Measurements from ENCODE around the gene MRPL17.

MRPL17 gene

GRCh38 chr11:6673523-6674218 lies 9.5 kb downstream of the MRPL17 start:
- no peak for TF ChIP-seq CTCF (IDR thresholded peaks at IDR 0.05; ENCODE audit: borderline replicate concordance, control extremely low read depth, extremely low read depth, insufficient read depth, missing control alignments)
- in situ Hi-C loops (cut with MboI; ENCODE audit: low sequenced_read_pairs, unreplicated experiment) = no loop called here

GRCh38 chr11:6671991-6672390 lies 11.1 kb downstream of the MRPL17 start:
- DNase-seq (ENCODE audit: low spot score) = no peak
- in situ Hi-C loops (cut with MboI; ENCODE audit: low sequenced_read_pairs, unreplicated experiment) = no loop called here

More at GRCh38 chr11:6673523-6674218, 9.5 kb downstream of the MRPL17 start:
- DNase-seq (ENCODE audit: low spot score) = no peak

GRCh38 chr11:6670202-6670830 lies 12.8 kb downstream of the MRPL17 start:
- in situ Hi-C loops (cut with MboI; ENCODE audit: low sequenced_read_pairs, unreplicated experiment) = no loop called here
- DNase-seq (ENCODE audit: low spot score) = no peak
- no peak for TF ChIP-seq CTCF (IDR thresholded peaks at IDR 0.05; ENCODE audit: borderline replicate concordance, control extremely low read depth, extremely low read depth, insufficient read depth, missing control alignments)

More at GRCh38 chr11:6671991-6672390, 11.1 kb downstream of the MRPL17 start:
- TF ChIP-seq CTCF (IDR thresholded peaks at IDR 0.05; ENCODE audit: borderline replicate concordance, control extremely low read depth, extremely low read depth, insufficient read depth, missing control alignments) = no peak

- TF ChIP-seq CTCF (IDR thresholded peaks at IDR 0.05; ENCODE audit: borderline replicate concordance, control extremely low read depth, extremely low read depth, insufficient read depth, missing control alignments) = no peak
- DNase-seq (ENCODE audit: low spot score) = no peak
- in situ Hi-C loops (cut with MboI; ENCODE audit: low sequenced_read_pairs, unreplicated experiment) = no loop called here
Observed at GRCh38 chr11:6667733-6668374, 15.3 kb downstream of the MRPL17 start.

GRCh38 chr11:6666302-6667183 lies 16.6 kb downstream of the MRPL17 start:
- DNase-seq (ENCODE audit: low spot score) = no peak
- TF ChIP-seq CTCF (IDR thresholded peaks at IDR 0.05; ENCODE audit: borderline replicate concordance, control extremely low read depth, extremely low read depth, insufficient read depth, missing control alignments) = no peak
- in situ Hi-C loops (cut with MboI; ENCODE audit: low sequenced_read_pairs, unreplicated experiment) = no loop called here

- in situ Hi-C loops (cut with MboI; ENCODE audit: low sequenced_read_pairs, unreplicated experiment) = no loop called here
- no peak for TF ChIP-seq CTCF (IDR thresholded peaks at IDR 0.05; ENCODE audit: borderline replicate concordance, control extremely low read depth, extremely low read depth, insufficient read depth, missing control alignments)
- DNase-seq (ENCODE audit: low spot score) = no peak
Observed at GRCh38 chr11:6664551-6664950, 18.6 kb downstream of the MRPL17 start.

Data from GM13976 (cell line).